H1 (cell line): Measurements from ENCODE around the gene MYO3A. TPM values are rescaled to one million over a fixed set of nuclear protein-coding genes. Genes with fewer than 3 reads are reported as not detected.

Source experiments
- CTCF ChIA-PET: fragments of 300-600 bp; sonication (Branson Sonifier 250); formaldehyde crosslinking; loops from one replicate; lab custom pipeline; 2021; ENCODE audit not compliant: partially characterized antibody; lab: Charles Lee
- POLR2A ChIA-PET: fragments of 300-600 bp; sonication (Branson Sonifier 250); formaldehyde crosslinking; loops from one replicate; lab custom pipeline; 2021; ENCODE audit warnings: inconsistent platforms; ENCODE audit not compliant: partially characterized antibody; lab: Charles Lee
- DNase-seq, 2 experiments: peaks; one replicate each; pipeline versions ENCODE4 v3.0.0 to v3.0.0-alpha.2; 2010 to 2022; ENCODE audit warnings: low spot score in 2 of 2, low read depth in 1 of 2, mixed read lengths in 1 of 2
- FAIRE-seq: peaks from 2 replicates; lab custom pipeline; 2011; peaks lifted over from hg19 to GRCh38; lab: Jason Lieb, UNC
- H2AFZ ChIP-seq: 2 replicates; pipeline ENCODE4 v1.8.1; 2012; ENCODE audit warnings: low read length, inconsistent platforms
- H2AK5ac ChIP-seq: 2 replicates; pipeline ENCODE4 v1.6.1; 2013; ENCODE audit warnings: low read depth, low read length
- H2BK120ac ChIP-seq: replicated peaks from 2 replicates; pipeline ENCODE3; 2013; ENCODE audit warnings: low read depth, low read length, inconsistent platforms
- H2BK12ac ChIP-seq: 2 replicates; pipeline ENCODE4 v1.6.1; 2013; ENCODE audit warnings: low read depth, low read length
- H2BK15ac ChIP-seq: 2 replicates; pipeline ENCODE4 v1.6.1; 2013; ENCODE audit warnings: low read length
- H2BK20ac ChIP-seq: 2 replicates; pipeline ENCODE4 v1.6.1; 2013; ENCODE audit warnings: low read length
- H2BK5ac ChIP-seq: 2 replicates; pipeline ENCODE4 v1.6.1; 2013; ENCODE audit warnings: low read depth, low read length
- H3K14ac ChIP-seq: 2 replicates; pipeline ENCODE4 v1.6.1; 2013; ENCODE audit warnings: inconsistent platforms; ENCODE audit not compliant: insufficient read length
- H3K18ac ChIP-seq: 2 replicates; pipeline ENCODE4 v1.6.1; 2013; ENCODE audit warnings: low read length; ENCODE audit errors: extremely low read depth
- H3K23ac ChIP-seq: 2 replicates; pipeline ENCODE4 v1.6.1; 2013; ENCODE audit warnings: inconsistent platforms; ENCODE audit not compliant: insufficient read length
- H3K23me2 ChIP-seq: 2 replicates; pipeline ENCODE4 v1.6.1; 2013; ENCODE audit warnings: low read depth, low read length
- H3K27ac ChIP-seq: 2 replicates; pipeline ENCODE4 v1.6.1; 2011; ENCODE audit warnings: low read depth, low read length, inconsistent platforms
- H3K27me3 ChIP-seq, 4 experiments: replicated peaks in 1 of 4; 1 replicate in 1 of 4; 2 replicates in 3 of 4; pipeline versions ENCODE4 v1.6.1 to v1.8.1; 2011 to 2013; ENCODE audit warnings: low read length in 3 of 4, mild to moderate bottlenecking in 3 of 4, inconsistent platforms in 2 of 4, mixed read lengths in 2 of 4, moderate library complexity in 1 of 4; ENCODE audit not compliant: control insufficient read depth in 3 of 4, insufficient read depth in 3 of 4; ENCODE audit errors: extremely low read depth in 1 of 4
- H3K36me3 ChIP-seq, 4 experiments: 2 replicates each; pipeline versions ENCODE4 v1.6.1 to v1.8.1; 2011 to 2013; ENCODE audit warnings: mild to moderate bottlenecking in 4 of 4, low read length in 3 of 4, moderate library complexity in 2 of 4, control low read depth in 1 of 4, inconsistent platforms in 1 of 4; ENCODE audit not compliant: insufficient read depth in 4 of 4, control insufficient read depth in 2 of 4
- H3K4ac ChIP-seq: replicated peaks from 2 replicates; pipeline ENCODE3; 2013; ENCODE audit warnings: low read length, low read depth, mixed read lengths, inconsistent platforms; ENCODE audit not compliant: insufficient read length
- H3K4me1 ChIP-seq, 4 experiments: replicated peaks in 1 of 4; 1 replicate in 1 of 4; 2 replicates in 3 of 4; pipeline versions ENCODE4 v1.6.1 to v1.8.1; 2011 to 2013; ENCODE audit warnings: low read length in 3 of 4, inconsistent platforms in 2 of 4, mixed read lengths in 1 of 4; ENCODE audit not compliant: insufficient read depth in 4 of 4, control insufficient read depth in 3 of 4
- H3K4me2 ChIP-seq, 2 experiments: 2 replicates each; pipeline versions ENCODE4 v1.6.1 to v1.8.1; 2011 to 2013; ENCODE audit warnings: low read depth in 2 of 2, low read length in 2 of 2, control low read depth in 1 of 2, inconsistent platforms in 1 of 2, mild to moderate bottlenecking in 1 of 2; ENCODE audit not compliant: insufficient read depth in 1 of 2
- H3K4me3 ChIP-seq, 4 experiments: fragments of 200-600, 300-600 bp in 1 of 4; sonication (generic), shearing (Covaris generic), sonication (Bioruptor Twin) in 1 of 4; 2 replicates each; pipeline versions ENCODE4 v1.5.1 to v1.8.1; 2011 to 2016; ENCODE audit warnings: low read length in 4 of 4, low read depth in 3 of 4, control low read depth in 2 of 4, inconsistent platforms in 2 of 4, mild to moderate bottlenecking in 2 of 4, mixed read lengths in 1 of 4, moderate library complexity in 1 of 4; ENCODE audit not compliant: insufficient read depth in 2 of 4; ENCODE audit errors: extremely low read depth in 1 of 4
- H3K56ac ChIP-seq: replicated peaks from 2 replicates; pipeline ENCODE3; 2013; ENCODE audit warnings: low read depth, mild to moderate bottlenecking, mixed read lengths, low read length, inconsistent platforms; ENCODE audit not compliant: insufficient read length
- H3K79me1 ChIP-seq: 2 replicates; pipeline ENCODE4 v1.6.1; 2013; ENCODE audit warnings: low read depth, low read length, control low read depth
- H3K79me2 ChIP-seq, 2 experiments: 2 replicates each; pipeline versions ENCODE4 v1.6.1 to v1.8.1; 2012 to 2013; ENCODE audit warnings: low read length in 2 of 2, mild to moderate bottlenecking in 2 of 2, inconsistent platforms in 1 of 2; ENCODE audit not compliant: insufficient read depth in 2 of 2, control insufficient read depth in 1 of 2
- H3K9ac ChIP-seq, 4 experiments: replicated peaks in 1 of 4; 1 replicate in 1 of 4; 2 replicates in 3 of 4; pipeline versions ENCODE4 v1.6.1 to v1.8.1; 2011 to 2013; ENCODE audit warnings: low read depth in 3 of 4, low read length in 3 of 4, control low read depth in 2 of 4, mild to moderate bottlenecking in 2 of 4, moderate library complexity in 2 of 4, inconsistent platforms in 1 of 4; ENCODE audit errors: extremely low read depth in 1 of 4
- H3K9me3 ChIP-seq, 2 experiments: 2 replicates each; pipeline versions ENCODE4 v1.6.1 to v1.8.1; 2012 to 2013; ENCODE audit warnings: mild to moderate bottlenecking in 2 of 2, moderate library complexity in 2 of 2, control low read depth in 1 of 2, inconsistent platforms in 1 of 2, low read depth in 1 of 2, low read length in 1 of 2, mixed read lengths in 1 of 2; ENCODE audit not compliant: insufficient read depth in 2 of 2
- H4K20me1 ChIP-seq, 2 experiments: replicated peaks in 1 of 2; 2 replicates each; pipeline versions ENCODE3 to v1.8.1; 2011 to 2013; ENCODE audit warnings: inconsistent platforms in 2 of 2, low read length in 2 of 2, mild to moderate bottlenecking in 1 of 2; ENCODE audit not compliant: insufficient read depth in 2 of 2, control insufficient read depth in 1 of 2
- H4K5ac ChIP-seq: 2 replicates; pipeline ENCODE4 v1.6.1; 2013; ENCODE audit warnings: low read length, low read depth, mixed read lengths, inconsistent platforms; ENCODE audit not compliant: insufficient read length
- H4K8ac ChIP-seq: 2 replicates; pipeline ENCODE4 v1.8.0; 2013; ENCODE audit warnings: mild to moderate bottlenecking, moderate library complexity, low read length, inconsistent platforms; ENCODE audit not compliant: insufficient read depth; ENCODE audit errors: extremely low read depth
- H4K91ac ChIP-seq: replicated peaks from 2 replicates; pipeline ENCODE3; 2013; ENCODE audit warnings: low read length, mixed read lengths, inconsistent platforms; ENCODE audit not compliant: insufficient read length
- CBX8 ChIP-seq: fragments of 300-800, 300-1000 bp; sonication (generic); IDR thresholded peaks from 2 replicates; pipeline ENCODE4 v1.7.1; 2016; ENCODE audit warnings: low read depth, low read length, borderline replicate concordance
- CREB1 ChIP-seq: IDR thresholded peaks from 2 replicates; pipeline ENCODE4 v1.6.1; 2012; ENCODE audit warnings: inconsistent platforms
- CTBP2 ChIP-seq: IDR thresholded peaks from 2 replicates; pipeline ENCODE4 v1.7.0; 2011; ENCODE audit warnings: borderline replicate concordance, mild to moderate bottlenecking, moderate library complexity, mixed read lengths, low read length; ENCODE audit not compliant: insufficient read depth, insufficient read length
- EZH2 ChIP-seq: fragments of 200-600 bp; sonication (generic); IDR thresholded peaks from 2 replicates; pipeline ENCODE4 v1.7.1; 2012; ENCODE audit warnings: low read depth, mild to moderate bottlenecking, moderate library complexity, low read length, inconsistent platforms; ENCODE audit not compliant: severe bottlenecking
- FOSL1 ChIP-seq: IDR thresholded peaks from 2 replicates; pipeline ENCODE4 v1.6.1; 2011; ENCODE audit warnings: mild to moderate bottlenecking, low read depth, low read length, moderate library complexity; ENCODE audit not compliant: insufficient read depth
- NRF1 ChIP-seq: IDR thresholded peaks from 2 replicates; pipeline ENCODE4 v1.6.1; 2011; ENCODE audit warnings: mild to moderate bottlenecking, low read depth, low read length, improper control_type of control experiment
- RBBP5 ChIP-seq: IDR thresholded peaks from 2 replicates; pipeline ENCODE4 v1.7.1; 2012; ENCODE audit warnings: low read depth, mild to moderate bottlenecking, inconsistent platforms, low read length, moderate library complexity, borderline replicate concordance
- SAP30 ChIP-seq: fragments of 300-600 bp; sonication (generic); IDR thresholded peaks from 2 replicates; pipeline ENCODE4 v1.7.1; 2012; ENCODE audit warnings: low read length, moderate library complexity, mild to moderate bottlenecking, inconsistent platforms; ENCODE audit not compliant: insufficient read depth, insufficient replicate concordance
- SIX5 ChIP-seq: IDR thresholded peaks from 2 replicates; pipeline ENCODE4 v1.6.1; 2011; ENCODE audit warnings: mild to moderate bottlenecking, low read depth, low read length
- SP4 ChIP-seq: IDR thresholded peaks from 2 replicates; pipeline ENCODE4 v1.6.1; 2012; ENCODE audit warnings: low read length, inconsistent platforms
- WGBS, 2 experiments: shearing (Covaris generic) in 1 of 2; methylation state at CpG; one replicate each; pipeline versions ENCODE4 v1.1.6 to v1.1.7; 2013 to 2015; ENCODE audit warnings: low lambda C conversion rate in 2 of 2, mixed read lengths in 2 of 2, inconsistent platforms in 1 of 2, low coverage in 1 of 2, missing lambda C conversion rate in 1 of 2; ENCODE audit not compliant: insufficient replicate concordance in 2 of 2, insufficient coverage in 1 of 2, insufficient read length in 1 of 2; ENCODE audit errors: extremely low coverage in 1 of 2, missing lambda C conversion rate in 1 of 2; 5-methylcytosine and 5-hydroxymethylcytosine counted together
- polyA plus RNA-seq, 7 experiments: library from polyadenylated mRNA; depleted of rRNA in 3 of 7; stranded (reverse) in 5 of 7; unstranded in 2 of 7; fragments of >200 nt in 5 of 7; fragments of 200-250 nt in 2 of 7; gene quantifications; 1 replicate in 5 of 7; 2 replicates in 1 of 7; 4 replicates in 1 of 7; pipeline versions ENCODE4 v1.2.1 to v1.2.3, GENCODE V29; 2011 to 2013; ENCODE audit warnings: missing spikeins in 2 of 7, mixed read lengths in 2 of 7
- total RNA-seq: library from RNA; stranded (reverse); fragmentation: NEBNext Ultra II Directional; extraction: Animal tissue kit (Norgen Biotek cat#: 25700); gene quantifications from 2 replicates; pipeline ENCODE4 v1.2.1, GENCODE V29; 2021
- TF ChIP-seq, protein P1 (sequence below): IDR thresholded peaks from 2 replicates; pipeline ENCODE4 v1.6.1; 2012; ENCODE audit warnings: low read length, inconsistent platforms

Gene MYO3A
- total and polyA plus RNA-seq, 2 of the 8 experiments (the other 6 are each of a cell fraction or from before 2014, with no cell fraction given): 3.9 to 5.3 TPM

DNA sequence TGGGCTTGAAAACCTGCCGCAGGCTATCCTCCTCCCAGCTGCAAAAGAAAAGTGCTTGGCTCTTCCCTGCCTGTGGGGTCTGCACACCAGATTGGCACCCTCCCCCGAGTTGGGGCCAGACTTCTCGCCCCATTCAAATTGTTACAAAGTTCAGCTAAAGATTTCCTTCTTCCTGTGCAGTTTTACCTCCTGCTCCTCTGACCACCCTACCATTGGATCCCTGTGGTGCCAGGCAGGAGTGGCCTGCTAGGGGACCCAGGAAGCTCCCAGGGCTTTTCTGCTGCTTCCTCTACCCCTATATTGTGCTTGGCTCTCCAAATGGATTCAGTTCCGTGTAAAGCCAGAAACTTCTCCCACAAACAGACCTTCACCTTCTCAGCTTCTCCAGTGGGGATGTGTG lies 147.4 kb downstream of the MYO3A start:
- Histone ChIP-seq H3K14ac (no peak overlapping the region), H4K91ac (no peak overlapping the region), H2BK120ac (no peak overlapping the region), H3K4me2 (no peak overlapping the region), H4K20me1 (no peaks in the 10 kb centered on the region), H3K79me1 (no peaks in the 10 kb centered on the region), H3K9ac (no peak overlapping the region), H3K18ac (no peak overlapping the region; the same call in 1 of the 2 replicates), H3K4me1 (peaks cover 0 to 6% (median 3%) of the 10 kb centered on the region in 4 experiments; a peak in 3 of 7 replicates), H3K4me3 (no peak overlapping the region), H3K9me3 (0 out of 4 replicates have a peak, but pooled peaks cover 0 to 3% of the 10 kb centered on the region in 2 experiments), H3K23me2 (no peaks in the 10 kb centered on the region), H2BK12ac (no peak overlapping the region), H2BK5ac (no peak overlapping the region), H3K56ac (no peak overlapping the region), H3K4ac (no peak overlapping the region), H3K79me2 (no peaks in the 10 kb centered on the region), H3K27ac (no peak overlapping the region), H2AK5ac (no peak overlapping the region), H2BK20ac (no peak overlapping the region), H2AFZ (no peak overlapping the region), H2BK15ac (no peak overlapping the region), H3K27me3 (no peaks in the 10 kb centered on the region), H3K36me3 (no peaks in the 10 kb centered on the region), H3K23ac (no peak overlapping the region), H4K8ac (no peak overlapping the region), H4K5ac (no peak overlapping the region)
- POLR2A ChIA-PET: interaction anchor here (0.6 kb wide), 2 partner anchors 147 to 253 kb away, joined by 3 read pairs; partner anchors contain the start of gene MYO3A
- no peak for FAIRE-seq
- DNase-seq: no peak
- CTCF ChIA-PET: interaction anchor here (1.0 to 1.5 kb wide), 3 partner anchors 10 to 325 kb away, joined by 3 to 6 read pairs (median 3); no protein-coding TSS in a partner anchor
- 95% methylated on average over 4 of the region's 4 CpGs; no CpG with 5 or more reads in 1 of the 2 experiments for whole genome bisulfite sequencing, 2 experiments
- TF ChIP-seq NRF1 (no peak), CTBP2 (no peak), SP4 (no peak), RBBP5 (no peak), CBX8 (no peak), EZH2 (no peak), SAP30 (no peak), SIX5 (no peak), CREB1 (no peak), FOSL1 (no peak)
- TF ChIP-seq, protein P1, sequence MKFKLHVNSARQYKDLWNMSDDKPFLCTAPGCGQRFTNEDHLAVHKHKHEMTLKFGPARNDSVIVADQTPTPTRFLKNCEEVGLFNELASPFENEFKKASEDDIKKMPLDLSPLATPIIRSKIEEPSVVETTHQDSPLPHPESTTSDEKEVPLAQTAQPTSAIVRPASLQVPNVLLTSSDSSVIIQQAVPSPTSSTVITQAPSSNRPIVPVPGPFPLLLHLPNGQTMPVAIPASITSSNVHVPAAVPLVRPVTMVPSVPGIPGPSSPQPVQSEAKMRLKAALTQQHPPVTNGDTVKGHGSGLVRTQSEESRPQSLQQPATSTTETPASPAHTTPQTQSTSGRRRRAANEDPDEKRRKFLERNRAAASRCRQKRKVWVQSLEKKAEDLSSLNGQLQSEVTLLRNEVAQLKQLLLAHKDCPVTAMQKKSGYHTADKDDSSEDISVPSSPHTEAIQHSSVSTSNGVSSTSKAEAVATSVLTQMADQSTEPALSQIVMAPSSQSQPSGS: no peak
